ENCODE data around the gene GABRG3. TPM values are rescaled to one million over a fixed set of nuclear protein-coding genes. Genes with fewer than 3 reads are reported as not detected.

The GABRG3 gene
- total RNA-seq, 1 experiment from 2014 or later = 0.15 TPM

GRCh38 chr15:27133249-27133648 is 162.3 kb downstream of the GABRG3 start:
- DNase-seq = no peak
- H3K9ac ChIP-seq (ENCODE audit: extremely low read depth, insufficient read length, low read length) = no peak overlapping the region

More at GRCh38 chr15:27133249-27133648, 162.3 kb downstream of the GABRG3 start:
- Histone ChIP-seq H3K9me3 (ENCODE audit: control insufficient read depth, low read depth, low read length) (no peaks in the 10 kb centered on the region), H3K56ac (ENCODE audit: insufficient read length, low read depth, low read length) (no peak overlapping the region), H3K23ac (ENCODE audit: insufficient read length, low read depth, low read length) (no peak overlapping the region), H4K5ac (ENCODE audit: insufficient read length, low read depth, low read length) (no peak overlapping the region), H4K91ac (ENCODE audit: insufficient read length, low read depth, low read length) (no peak overlapping the region), H3K4ac (ENCODE audit: low read depth, low read length) (no peak overlapping the region), H3K23me2 (ENCODE audit: insufficient read length, low read depth, low read length, poor library complexity, severe bottlenecking) (peaks cover 2% of the 10 kb centered on the region), H3K4me2 (ENCODE audit: insufficient read depth, insufficient read length, low read length) (no peak overlapping the region), H3K27me3 (ENCODE audit: insufficient read depth, low read length) (no peaks in the 10 kb centered on the region), H2BK120ac (ENCODE audit: low read depth, low read length, poor library complexity, severe bottlenecking) (no peak overlapping the region), H4K8ac (replicated peaks; ENCODE audit: insufficient read length, low read depth, low read length) (no peak overlapping the region), H3T11ph (ENCODE audit: low read length) (no peak overlapping the region), H4K20me1 (ENCODE audit: control insufficient read depth, insufficient read depth, insufficient read length) (no peaks in the 10 kb centered on the region), H2BK5ac (ENCODE audit: insufficient read length, low read length) (no peak overlapping the region), H3K18ac (ENCODE audit: insufficient read length, low read depth, low read length) (no peak overlapping the region), H2BK12ac (ENCODE audit: insufficient read length, low read depth, low read length) (no peak overlapping the region), H2BK20ac (ENCODE audit: low read depth, low read length, poor library complexity, severe bottlenecking) (no peak overlapping the region), H3K79me2 (ENCODE audit: insufficient read depth, low read length) (no peaks in the 10 kb centered on the region), H3K14ac (ENCODE audit: insufficient read depth, low read length) (no peak overlapping the region), H3K4me1 (ENCODE audit: insufficient read depth, low read length) (no peaks in the 10 kb centered on the region), H3K27ac (ENCODE audit: insufficient read length, low read depth, low read length) (no peak overlapping the region), H2BK15ac (ENCODE audit: low read depth, low read length) (no peak overlapping the region), H2AFZ (ENCODE audit: low read length) (no peak overlapping the region), H3K79me1 (ENCODE audit: insufficient read depth, low read depth, low read length, poor library complexity, severe bottlenecking) (no peaks in the 10 kb centered on the region), H2AK5ac (ENCODE audit: insufficient read length, low read length) (no peak overlapping the region)
- H3K27ac Mint-ChIP-seq = no peak overlapping the region
- peaks cover 0 to 3% of the 10 kb centered on the region in 2 experiments; a peak in 1 of 5 replicates for H3K9me3 Mint-ChIP-seq
- H3K27me3 Mint-ChIP-seq (ENCODE audit: low read depth) = peaks cover 3% of the 10 kb centered on the region
- H3K36me3 Mint-ChIP-seq (ENCODE audit: insufficient read depth in 1 of 3, low read depth in 3 of 3) = no peaks in the 10 kb centered on the region
- no peak for TF ChIP-seq CTCF (conservative IDR thresholded peaks at IDR 0.05)
- H3K4me1 Mint-ChIP-seq = no peaks in the 10 kb centered on the region
- WGBS (ENCODE audit: extremely low coverage, insufficient read length, low lambda C conversion rate) = no CpG with 5 or more reads among the region's 2 CpGs
- H3K4me3 Mint-ChIP-seq = no peak overlapping the region
